GM12892 (cell line): ENCODE data around the gene IL27RA.

Experiments
- POLR2AphosphoS5 ChIP-seq: IDR thresholded peaks from 2 replicates; pipeline ENCODE4 v1.6.1; 2011; ENCODE audit warnings: low read depth, low read length, control low read depth
- TAF1 ChIP-seq: IDR thresholded peaks from 2 replicates; pipeline ENCODE4 v1.6.1; 2011; ENCODE audit warnings: low read depth, mild to moderate bottlenecking, control low read depth, low read length, borderline replicate concordance

- TF ChIP-seq POLR2AphosphoS5 (no peak), TAF1 (no peak)
Measured at GRCh38 chr19:14090509-14091080, 59.0 kb downstream of the IL27RA start, which contains the start of gene SAMD1.
